NCI-H1105 (cell line): ENCODE results near the gene DGLUCY.
"Not testable (repeated sequence)": the region's sequence is repeated elsewhere in the genome, so short reads cannot be mapped to it uniquely, and the experiment has no call there.

Experiments
- DNase-seq: peaks from one replicate; lab custom pipeline; 2025; lab: John Stamatoyannopoulos, UW

DGLUCY gene

DNA sequence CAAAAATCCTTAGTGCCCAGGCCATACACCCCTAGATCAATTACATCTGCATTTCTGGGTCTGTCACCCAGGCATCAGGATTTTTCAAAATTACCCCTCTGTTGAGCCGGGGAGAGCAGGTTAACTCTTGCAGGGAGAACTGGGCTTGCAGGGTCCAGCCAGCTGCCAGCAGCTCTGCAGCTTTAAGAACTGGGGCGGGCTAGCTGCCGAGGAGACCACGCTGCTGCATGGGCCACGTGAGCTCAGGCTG lies at the start of gene DGLUCY:
Gene DGLUCY, plus strand, starts transcription at position 245 of the 250 bp plus-strand sequence. CDS start 46,222 bp downstream, outside the sequence.
- peak; percentile 41 for DNase-seq

DNA sequence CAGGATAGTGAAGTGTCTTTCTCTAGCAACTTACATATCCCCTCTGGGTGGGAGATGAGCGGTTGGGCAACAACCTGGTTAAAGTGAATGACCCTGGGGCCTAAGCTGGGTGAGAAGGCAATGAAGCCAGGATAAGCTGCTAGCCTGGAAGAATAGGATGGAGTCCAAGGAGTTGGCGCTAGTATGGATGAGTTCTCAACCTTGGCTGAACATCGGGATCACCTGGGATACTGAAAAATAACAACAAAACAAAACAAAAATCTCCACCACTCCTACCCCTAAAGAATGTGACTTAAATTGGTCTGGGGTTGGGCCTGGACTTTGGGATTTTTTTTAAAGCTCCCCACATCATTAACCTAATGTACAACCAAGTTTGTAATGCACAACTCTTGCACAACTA lies 48.6 kb upstream of the DGLUCY start:
- no peak for DNase-seq

DNA sequence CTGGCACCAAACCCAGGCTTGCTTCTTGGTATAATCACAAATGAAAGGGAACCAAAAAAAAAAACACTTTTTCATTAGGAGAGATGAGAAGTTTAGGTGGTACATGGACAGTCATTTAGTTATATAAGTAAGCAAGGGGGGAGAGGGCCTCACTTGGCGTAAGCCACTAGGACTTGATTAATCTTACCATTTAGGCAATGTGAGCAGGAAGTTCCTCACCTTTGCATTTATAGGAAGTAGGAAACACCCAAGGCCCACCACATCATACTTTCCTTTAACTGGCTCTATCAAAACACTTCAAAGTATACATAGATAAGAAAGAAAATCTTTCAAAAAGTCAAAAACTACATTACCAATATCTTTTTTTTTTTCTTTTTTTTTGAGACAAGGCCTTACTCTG lies 46.7 kb upstream of the DGLUCY start:
- DNase-seq: no peak

- no peak for DNase-seq
These were observed 45.2 kb upstream of the DGLUCY start for GRCh38 chr14:91068642-91069041.

GRCh38 chr14:91070572-91070971 lies 43.3 kb upstream of the DGLUCY start:
- no peak for DNase-seq

DNA sequence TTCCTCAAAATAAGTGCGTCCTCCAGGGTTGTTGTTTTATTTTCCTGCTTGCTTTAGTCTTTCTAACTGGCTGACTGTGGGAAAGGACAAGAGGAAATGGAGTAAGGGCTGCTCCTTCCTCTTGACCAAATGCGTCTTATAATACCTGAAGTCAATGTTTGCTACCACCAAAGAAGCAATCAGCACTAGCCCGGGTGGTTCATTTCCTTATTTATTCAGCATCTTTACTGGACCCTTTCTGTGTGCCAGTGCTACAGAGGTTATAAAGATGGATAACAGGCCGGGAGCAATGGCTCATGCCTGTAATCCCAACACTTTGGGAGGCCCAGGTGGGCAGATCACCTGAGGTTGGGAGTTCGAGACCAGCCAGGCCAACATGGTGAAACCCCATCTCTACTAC lies 38.3 kb upstream of the DGLUCY start:
- no peak for DNase-seq

DNA sequence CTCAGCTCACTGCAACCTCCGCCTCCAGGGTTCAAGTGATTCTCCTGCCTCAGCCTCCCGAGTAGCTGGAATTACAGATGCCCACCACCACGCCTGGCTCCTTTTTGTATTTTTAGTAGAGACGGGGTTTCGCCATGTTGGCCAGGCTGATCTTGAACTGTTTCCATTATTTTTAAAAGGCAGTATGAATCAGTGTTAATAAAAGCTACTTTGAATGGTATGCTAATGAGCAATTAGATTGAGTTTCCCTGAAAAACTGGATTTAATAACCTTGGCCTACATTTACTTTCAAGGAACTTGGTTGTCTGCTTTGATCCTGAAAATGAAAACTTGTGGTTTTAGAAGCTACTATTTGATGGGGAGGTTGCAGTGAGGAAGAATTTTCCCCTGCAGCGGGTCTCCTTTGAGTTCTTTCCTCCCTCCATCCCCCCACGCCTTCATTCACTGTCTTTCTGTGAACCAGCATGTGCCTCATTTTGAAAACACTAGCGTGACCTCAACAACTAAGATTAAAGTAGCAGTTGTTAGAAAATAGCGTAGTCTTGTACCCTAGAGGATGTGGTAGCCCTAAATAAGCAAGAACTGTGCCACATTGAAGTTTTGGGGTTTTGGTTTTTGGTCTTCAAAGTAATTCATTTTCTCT lies 35.7 kb upstream of the DGLUCY start:
- no peak for DNase-seq

DNA sequence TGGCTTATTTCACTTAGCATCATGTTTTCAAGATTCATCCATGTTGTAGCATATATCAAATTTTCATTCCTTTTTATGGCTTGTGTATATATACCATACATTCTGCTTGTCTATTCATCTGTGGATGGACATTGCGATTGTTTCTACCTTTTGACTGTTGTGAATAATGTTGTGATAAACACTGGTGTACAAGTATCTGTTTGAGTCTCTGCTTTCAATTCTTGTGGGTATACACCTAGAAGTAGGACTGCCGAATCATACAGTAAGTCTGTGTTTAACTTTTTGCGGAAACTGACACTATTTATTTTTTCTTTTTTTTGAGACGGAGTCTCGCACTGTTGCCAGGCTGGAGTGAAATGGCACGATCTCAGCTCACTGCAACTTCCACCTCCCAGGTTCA lies 33.8 kb upstream of the DGLUCY start:
- no peak for DNase-seq

GRCh38 chr14:91082282-91082681 lies 31.6 kb upstream of the DGLUCY start:
- no peak for DNase-seq

- no peak for DNase-seq
These were observed 29.4 kb upstream of the DGLUCY start for GRCh38 chr14:91084516-91084915.

- DNase-seq: not testable (repeated sequence)
These were observed 26.4 kb upstream of the DGLUCY start for GRCh38 chr14:91087470-91087869.

GRCh38 chr14:91088585-91089235 lies 25.2 kb upstream of the DGLUCY start:
- no peak for DNase-seq

DNA sequence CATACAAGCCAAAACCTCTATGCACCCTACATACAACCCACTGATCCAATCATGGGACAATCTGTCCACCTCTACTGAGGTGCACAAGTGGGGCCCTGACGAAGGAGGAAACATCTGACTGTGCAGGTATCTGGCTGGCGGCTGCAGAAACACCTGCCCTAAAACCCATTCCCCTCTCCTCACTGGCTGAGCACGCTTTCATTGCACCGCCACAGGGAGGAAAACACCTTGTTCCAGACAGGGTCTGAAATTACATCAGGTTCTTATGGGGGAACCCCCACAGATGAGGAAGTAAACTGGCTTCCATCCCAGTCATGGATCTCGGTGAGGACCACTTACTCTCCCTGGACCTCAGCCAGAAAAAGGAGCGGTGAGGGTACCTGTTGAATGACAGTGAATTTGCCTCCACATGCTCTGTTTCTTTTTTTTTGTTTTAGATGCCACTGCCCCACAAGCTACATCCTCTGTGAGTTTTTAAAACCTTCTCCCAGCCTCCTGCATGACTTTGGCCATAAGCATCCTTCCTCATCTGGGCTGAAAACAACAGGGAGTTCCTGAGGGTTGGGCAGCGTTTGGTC lies 23.8 kb upstream of the DGLUCY start:
- DNase-seq: peak; percentile 69

DNA sequence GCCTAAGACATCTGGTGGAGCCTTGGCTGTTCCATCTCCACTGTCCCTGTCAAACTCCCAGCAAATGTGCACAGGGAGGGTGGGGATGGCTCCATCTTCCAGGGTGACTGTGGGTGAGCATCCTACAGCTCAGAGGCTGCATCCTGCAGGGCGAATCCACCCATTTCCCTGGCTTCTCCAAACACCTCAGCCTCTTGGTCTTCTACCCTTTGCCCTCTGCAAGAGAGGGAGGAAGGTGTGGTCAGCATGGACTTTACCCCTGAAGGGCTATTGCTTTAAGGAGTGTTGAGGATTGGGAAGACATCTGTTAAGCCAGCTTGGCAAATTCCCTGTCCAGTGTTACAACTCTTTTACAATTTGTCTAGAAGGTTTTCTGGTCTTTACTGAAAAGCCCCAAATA lies 23.1 kb upstream of the DGLUCY start:
- no peak for DNase-seq

- DNase-seq: no peak
These were observed 21.8 kb upstream of the DGLUCY start for GRCh38 chr14:91092073-91092472.

DNA sequence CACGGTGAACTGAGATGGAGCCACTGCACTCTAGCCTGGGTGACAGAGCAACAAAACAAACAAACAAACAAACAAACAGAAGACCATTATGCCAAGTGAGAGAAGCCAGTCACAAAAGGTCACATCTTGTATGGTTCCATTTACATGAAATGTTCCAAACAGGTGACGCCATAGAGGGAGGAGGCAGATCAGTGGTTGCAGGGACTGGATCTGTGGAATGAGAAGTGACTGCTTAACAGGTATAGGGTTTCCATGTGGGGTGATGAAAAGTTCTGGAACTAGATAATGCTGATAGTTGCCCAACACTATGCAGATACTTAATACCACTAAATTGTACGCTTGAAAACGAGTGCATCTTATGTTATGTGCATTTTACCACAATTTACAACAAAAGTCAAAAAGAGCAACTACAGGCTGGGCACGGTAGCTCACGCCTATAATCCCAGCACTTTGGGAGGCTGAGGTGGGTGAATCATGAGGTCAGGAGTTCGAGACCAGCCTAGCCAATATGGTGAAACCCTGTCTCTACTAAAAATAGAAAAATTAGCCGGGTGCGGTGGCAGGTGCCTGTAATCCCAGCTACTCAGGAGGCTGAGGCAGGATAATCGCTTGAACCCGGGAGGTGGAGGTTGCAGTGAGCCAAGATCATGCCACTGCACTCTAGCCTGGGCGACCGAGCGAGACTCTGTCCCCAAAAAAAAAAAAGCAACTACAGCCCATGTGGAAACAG lies 20.0 kb upstream of the DGLUCY start:
- DNase-seq: not testable (repeated sequence)

GRCh38 chr14:91094772-91095171 lies 19.1 kb upstream of the DGLUCY start:
- no peak for DNase-seq

- DNase-seq: no peak
These were observed 18.7 kb upstream of the DGLUCY start for GRCh38 chr14:91095178-91095577.

GRCh38 chr14:91097657-91098056 lies 16.2 kb upstream of the DGLUCY start:
- not testable (repeated sequence) for DNase-seq

GRCh38 chr14:91098591-91098990 lies 15.3 kb upstream of the DGLUCY start:
- no peak for DNase-seq

- no peak for DNase-seq
These were observed 13.8 kb upstream of the DGLUCY start for GRCh38 chr14:91100102-91100501.

DNA sequence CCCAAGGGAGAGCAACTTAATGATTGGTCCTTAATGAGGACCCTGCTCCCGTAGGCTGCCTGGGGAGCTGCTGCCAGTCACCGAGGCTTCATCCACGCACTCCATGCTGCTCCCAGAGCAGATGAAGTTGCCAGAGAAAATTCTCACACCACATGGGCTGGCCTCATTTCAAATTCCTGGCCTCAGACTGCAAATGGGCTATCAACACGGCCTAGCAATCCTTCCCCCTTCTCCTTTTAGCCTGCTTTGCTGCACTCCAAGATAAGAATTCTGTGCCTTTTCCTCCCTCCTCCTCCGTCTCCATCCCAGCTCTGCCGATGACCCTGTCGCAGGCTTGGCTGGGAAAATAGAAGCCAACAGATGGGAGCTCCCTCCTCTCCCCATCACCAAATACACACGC lies 10.8 kb upstream of the DGLUCY start:
- DNase-seq: no peak

- DNase-seq: no peak
These were observed 4.8 kb upstream of the DGLUCY start for GRCh38 chr14:91108941-91109611.
